Measurements from ENCODE around the gene TAF4B.

DNA sequence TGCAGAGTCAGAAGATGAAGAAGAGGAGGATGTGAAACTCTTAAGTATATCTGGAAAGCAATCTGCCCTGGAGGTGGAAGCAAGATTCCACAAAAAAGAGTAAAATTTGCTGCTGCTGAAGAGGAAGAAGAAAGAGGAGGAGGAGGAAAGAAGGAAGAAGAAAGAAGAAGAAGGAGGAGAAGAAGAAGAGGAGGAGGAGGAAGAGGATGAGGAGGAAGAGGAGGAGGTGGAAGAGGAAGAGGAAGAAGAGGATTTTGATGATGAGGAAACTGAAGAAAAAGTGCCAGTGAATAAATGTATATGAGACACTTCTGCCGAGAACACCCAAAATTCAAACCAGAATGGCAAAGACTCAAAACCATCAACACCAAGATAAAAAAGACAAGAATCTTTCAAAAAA lies 20.9 kb upstream of the TAF4B start:
- TF ChIP-seq, protein P1, sequence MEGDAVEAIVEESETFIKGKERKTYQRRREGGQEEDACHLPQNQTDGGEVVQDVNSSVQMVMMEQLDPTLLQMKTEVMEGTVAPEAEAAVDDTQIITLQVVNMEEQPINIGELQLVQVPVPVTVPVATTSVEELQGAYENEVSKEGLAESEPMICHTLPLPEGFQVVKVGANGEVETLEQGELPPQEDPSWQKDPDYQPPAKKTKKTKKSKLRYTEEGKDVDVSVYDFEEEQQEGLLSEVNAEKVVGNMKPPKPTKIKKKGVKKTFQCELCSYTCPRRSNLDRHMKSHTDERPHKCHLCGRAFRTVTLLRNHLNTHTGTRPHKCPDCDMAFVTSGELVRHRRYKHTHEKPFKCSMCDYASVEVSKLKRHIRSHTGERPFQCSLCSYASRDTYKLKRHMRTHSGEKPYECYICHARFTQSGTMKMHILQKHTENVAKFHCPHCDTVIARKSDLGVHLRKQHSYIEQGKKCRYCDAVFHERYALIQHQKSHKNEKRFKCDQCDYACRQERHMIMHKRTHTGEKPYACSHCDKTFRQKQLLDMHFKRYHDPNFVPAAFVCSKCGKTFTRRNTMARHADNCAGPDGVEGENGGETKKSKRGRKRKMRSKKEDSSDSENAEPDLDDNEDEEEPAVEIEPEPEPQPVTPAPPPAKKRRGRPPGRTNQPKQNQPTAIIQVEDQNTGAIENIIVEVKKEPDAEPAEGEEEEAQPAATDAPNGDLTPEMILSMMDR (IDR thresholded peaks at IDR 0.05 in 8 of 11, conservative IDR thresholded peaks at IDR 0.05 in 3 of 11), result no peak
- TF ChIP-seq POLR2A (IDR thresholded peaks at IDR 0.05) (no peak), POLR2AphosphoS5 (IDR thresholded peaks at IDR 0.05) (no peak)
